Activated T-helper 1 cell treated with anti-CD3 and anti-CD28 coated beads, Interleukin-2, amount 50 U/mL, for 16 hours (primary cell): Measurements from ENCODE around the gene CPA1.
"Not testable (repeated sequence)": the region's sequence is repeated elsewhere in the genome, so short reads cannot be mapped to it uniquely, and the experiment has no call there.

Experiments used
- DNase-seq, 2 donors: peaks; one replicate each; pipeline ENCODE4 v3.0.0-alpha.2; 2020; ENCODE audit warnings: low read depth in 1 of 2, low spot score in 1 of 2

Gene CPA1

GRCh38 chr7:130372402-130373165 lies 7.7 kb upstream of the CPA1 start:
- DNase-seq: no peak

- no peak for DNase-seq
Observed at GRCh38 chr7:130374507-130374906, 5.8 kb upstream of the CPA1 start.

DNA sequence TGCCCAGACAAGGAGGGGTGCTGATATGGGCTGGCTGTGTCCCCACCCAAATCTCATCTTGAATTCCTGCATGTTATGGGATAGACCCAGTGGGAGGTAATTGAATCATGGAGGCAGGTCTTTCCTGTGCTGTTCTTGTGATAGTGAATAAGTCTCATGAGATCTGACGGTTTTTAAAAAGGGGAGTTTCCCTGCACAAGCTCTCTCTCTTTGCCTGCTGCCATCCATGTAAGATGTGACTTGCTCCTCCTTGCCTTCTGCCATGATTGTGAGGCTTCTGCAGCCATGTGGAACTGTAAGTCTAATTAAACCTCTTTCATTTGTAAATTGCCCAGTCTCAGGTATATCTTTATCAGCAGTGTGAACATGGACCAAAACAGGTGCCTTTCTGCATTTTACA lies 3.8 kb upstream of the CPA1 start:
- not testable (repeated sequence) for DNase-seq

- DNase-seq: no peak
Observed at GRCh38 chr7:130377178-130377577, 3.1 kb upstream of the CPA1 start.

DNA sequence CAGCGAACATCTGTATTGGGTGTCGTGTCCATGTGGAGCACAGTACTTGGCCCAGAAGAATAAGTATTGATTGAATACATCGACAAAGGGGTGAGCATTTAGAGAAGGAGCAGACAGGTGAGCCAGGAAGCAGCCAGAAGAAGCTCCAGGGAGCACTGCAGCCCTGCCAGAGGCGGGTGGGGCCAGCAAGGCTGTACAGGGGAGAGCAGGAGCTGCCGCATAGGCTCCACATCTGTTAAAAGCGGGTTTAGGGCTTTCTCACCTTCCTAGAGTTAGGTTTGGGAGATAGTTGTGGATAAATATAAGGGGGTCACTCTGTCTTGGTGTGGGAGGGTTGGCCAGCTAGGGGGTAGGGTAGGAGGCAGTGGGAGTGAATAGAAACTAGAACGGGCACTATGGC lies 1.3 kb upstream of the CPA1 start:
- DNase-seq: no peak

DNA sequence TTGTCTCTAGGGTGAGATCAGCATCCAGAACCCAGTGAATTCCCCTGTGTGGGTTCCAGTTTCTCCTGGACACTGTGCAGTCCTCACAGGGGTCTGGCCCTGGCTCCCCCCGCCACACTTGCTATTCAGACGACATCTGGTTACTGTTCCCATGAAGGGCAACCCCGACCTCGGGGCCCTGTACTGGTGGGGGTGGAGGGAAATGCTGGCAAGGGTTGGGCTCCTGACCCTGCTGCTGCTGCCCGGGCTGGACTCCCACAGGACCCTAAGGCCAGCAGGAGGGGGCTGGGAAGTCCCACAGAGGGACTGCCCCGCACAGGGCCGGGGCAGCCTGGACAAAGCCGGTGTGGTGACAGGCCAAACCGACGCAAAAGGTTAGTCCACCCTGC lies 768 bp upstream of the CPA1 start:
- no peak for DNase-seq

- no peak for DNase-seq
Observed at GRCh38 chr7:130380861-130381455, 664 bp downstream of the CPA1 start.

GRCh38 chr7:130381468-130382312 lies 1.4 kb downstream of the CPA1 start:
- no peak for DNase-seq

GRCh38 chr7:130383187-130383980 lies 3.1 kb downstream of the CPA1 start:
- no peak for DNase-seq

DNA sequence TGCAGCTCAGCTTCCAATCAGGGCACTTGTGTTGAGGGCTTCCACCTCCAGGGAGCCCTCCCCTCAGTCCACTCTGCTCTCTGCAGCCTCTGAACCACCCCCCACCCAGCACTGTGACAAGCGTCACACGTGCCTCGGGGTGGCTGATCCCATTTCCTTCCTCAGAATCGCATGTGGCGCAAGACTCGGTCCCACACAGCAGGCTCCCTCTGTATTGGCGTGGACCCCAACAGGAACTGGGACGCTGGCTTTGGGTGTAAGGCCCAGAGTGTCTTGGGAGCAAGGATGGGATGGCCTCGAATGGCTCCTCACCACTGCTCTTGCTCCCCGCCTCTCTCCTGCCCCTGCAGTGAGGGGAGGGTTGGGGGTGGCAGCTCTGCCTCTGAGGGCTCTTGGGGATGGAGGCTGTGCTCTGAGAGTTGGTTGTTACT lies 4.1 kb downstream of the CPA1 start:
- DNase-seq: no peak

DNA sequence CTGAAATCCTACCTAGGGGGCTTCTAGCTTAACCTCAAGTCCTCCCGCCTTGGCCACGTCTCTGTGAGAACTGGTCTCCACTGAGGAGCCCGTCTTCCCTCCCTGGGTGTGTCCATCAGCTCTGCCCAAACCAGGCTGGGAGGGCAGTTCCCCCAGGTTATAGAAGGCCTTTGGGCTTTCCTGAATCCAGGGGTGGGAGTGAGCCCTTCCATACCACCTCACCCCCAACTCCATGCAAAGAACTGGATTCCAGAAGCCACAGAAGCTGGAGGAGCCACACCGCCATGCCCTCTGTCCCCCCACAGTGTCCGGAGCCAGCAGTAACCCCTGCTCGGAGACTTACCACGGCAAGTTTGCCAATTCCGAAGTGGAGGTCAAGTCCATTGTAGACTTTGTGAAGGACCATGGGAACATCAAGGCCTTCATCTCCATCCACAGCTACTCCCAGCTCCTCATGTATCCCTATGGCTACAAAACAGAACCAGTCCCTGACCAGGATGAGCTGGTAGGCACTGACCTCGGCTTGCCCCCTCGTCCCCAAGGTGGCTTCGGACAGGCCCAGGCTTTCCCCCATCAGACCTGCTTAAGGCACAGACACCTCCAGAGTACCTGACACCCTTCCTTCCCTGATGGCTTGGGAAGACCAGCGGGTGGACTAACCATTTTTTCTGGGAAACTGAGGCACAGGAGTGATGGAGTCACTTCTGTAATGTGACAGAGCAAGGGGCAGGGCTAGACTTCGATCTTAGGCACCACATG lies 4.7 kb downstream of the CPA1 start:
- DNase-seq: no peak

DNA sequence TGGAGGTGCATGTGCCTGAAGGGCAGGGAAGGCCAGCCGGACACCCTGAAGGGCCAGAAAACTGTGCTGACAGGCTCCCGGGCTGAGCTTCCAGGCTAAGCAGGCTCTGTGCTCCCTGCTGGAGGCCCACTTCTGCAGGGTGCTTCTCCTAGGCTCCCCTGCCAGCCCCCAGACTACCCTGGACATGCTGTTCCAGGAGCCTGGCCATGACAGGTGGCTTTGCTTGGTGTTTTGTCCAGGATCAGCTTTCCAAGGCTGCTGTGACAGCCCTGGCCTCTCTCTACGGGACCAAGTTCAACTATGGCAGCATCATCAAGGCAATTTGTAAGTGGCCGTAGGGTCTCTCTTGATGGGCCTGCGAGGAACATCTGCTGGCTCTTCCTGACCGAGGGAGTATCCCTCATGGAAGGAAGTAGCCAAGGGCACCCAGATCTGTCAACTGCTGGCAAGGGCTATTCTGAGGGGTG lies 5.3 kb downstream of the CPA1 start:
- no peak for DNase-seq

DNA sequence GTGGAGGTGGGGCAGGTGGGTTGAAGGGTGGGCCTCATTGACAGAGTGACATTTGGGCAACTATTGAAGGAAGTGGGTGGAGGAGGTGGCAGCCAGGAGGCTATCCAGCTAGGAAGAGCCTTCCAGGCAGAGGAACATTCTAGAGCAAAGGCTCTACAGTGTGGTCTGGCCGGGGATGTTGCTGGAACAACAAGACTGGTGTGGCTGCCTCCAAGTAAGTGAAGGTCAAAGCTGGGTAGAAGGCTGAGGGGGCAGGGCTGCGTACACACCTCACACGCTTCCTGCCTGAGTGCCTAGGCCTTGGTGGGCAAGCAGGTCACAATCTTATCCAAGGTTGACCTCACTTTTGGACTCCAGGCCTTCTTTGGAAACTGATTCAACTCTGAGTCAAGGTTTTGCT lies 6.6 kb downstream of the CPA1 start:
- DNase-seq: no peak

DNA sequence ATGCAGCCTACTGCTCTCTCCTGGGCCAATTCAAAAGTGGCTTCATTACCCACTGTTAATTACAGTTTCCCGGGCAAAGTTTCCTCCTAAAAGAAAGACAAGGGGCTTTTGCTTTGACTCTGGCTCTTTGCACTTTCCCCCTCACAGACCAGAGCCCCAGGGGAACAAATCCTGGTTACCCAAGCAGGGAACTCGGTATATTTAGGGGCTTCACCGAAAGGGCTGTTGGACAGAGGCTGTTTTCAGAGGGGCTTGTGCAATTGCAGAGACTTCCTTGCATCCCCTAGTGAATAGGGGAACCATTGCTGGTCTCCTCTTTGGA lies 7.0 kb downstream of the CPA1 start:
- no peak for DNase-seq

GRCh38 chr7:130387628-130388403 lies 7.5 kb downstream of the CPA1 start:
- no peak for DNase-seq

DNA sequence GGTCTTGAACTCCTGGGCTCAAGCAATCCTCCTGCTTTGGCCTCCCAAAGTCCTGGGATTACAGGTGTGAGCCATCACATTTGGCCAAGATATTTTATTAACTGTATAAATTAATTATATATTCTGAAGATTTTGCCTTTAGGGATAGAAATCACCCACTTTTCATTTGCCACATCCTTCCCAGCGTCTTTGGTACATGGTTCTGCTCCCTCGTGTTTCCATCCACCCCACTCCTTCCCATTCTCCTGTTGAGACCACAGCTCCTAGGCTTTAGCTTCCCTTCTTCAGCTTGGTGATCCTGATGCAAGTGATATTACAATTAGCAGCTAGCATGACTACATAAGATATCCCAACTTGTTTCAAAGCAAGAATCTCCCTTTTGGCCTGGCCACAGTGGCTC lies 8.4 kb downstream of the CPA1 start:
- DNase-seq: no peak

- DNase-seq: no peak
Observed at GRCh38 chr7:130390486-130390885, 10.2 kb downstream of the CPA1 start.

DNA sequence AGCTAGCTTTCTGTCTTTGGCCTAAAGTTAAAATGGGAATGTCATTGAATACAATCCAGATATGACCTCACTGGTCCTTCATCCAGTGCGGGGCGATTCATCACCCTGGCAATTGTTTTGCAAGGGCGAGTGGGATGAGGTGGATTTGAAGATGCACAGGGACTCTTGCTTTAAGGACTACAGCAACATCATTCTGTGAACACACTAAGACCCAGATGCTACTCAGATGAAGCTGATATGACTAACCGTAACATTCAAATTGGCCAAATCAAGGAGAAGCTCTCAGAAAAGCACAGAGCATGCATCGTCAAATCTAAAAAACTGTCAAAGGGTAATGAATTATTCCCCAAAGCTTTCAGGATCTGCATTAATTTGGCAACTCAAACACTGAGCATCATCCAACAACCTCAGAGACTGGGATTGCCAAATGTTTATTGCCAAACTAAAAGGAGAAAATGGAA lies 12.8 kb downstream of the CPA1 start:
- no peak for DNase-seq

- no peak for DNase-seq
Observed at GRCh38 chr7:130393841-130394411, 13.6 kb downstream of the CPA1 start.
